A172 (cell line): ENCODE results near the gene INSIG1. TPM values are rescaled to one million over a fixed set of nuclear protein-coding genes. Genes with fewer than 3 reads are reported as not detected.
A peak's percentile ranks its signal among the peaks of the same experiment; 100 is the strongest.

Experiments
- DNase-seq: peaks from one replicate; pipeline ENCODE4 v3.0.0-alpha.2; 2015; ENCODE audit warnings: low spot score
- total RNA-seq: library from RNA; depleted of rRNA; stranded (reverse); fragments of >200 nt; shearing (Covaris generic); gene quantifications from 2 replicates; pipeline ENCODE4 v1.2.3, GENCODE V29; 2014; rRNA removed

Gene INSIG1
- total RNA-seq, 1 experiment from 2014 or later: 106 TPM

DNA sequence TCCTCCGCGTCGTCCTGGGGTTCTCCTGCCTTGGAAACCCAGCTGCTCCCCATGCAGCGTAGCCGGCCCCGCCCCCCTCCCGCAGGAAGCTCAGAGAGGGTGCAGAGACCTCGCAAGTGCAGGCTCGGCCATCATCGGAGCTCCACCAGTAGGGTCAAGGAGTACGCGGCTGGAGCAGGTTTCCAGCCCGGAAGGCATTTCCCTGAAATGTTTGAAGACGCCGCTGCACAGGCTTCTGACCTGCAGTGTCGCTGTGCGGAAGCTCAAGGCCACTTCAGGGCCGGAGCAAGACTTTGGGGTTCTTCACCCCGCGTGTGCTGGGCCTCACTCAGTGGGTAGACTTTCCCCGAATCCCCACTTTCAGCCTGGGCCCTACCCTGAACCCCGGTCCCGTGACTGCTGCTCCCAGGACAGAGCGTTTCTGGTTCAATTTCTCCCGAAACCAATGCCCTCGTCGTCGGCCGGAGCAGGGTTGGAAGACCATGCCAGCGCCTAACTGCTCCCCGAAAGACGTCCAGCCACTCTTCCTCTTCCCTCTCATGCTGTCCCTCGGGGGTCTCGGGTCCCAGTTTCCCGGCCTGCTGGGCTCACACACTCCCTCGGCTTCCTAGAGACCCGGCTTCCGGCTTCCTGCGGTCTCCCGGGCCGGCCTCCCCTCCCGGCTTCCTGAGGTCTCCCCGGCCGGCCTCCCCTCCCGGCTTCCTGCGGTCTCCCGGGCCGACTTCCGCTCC lies 52.1 kb downstream of the INSIG1 start:
- no peak for DNase-seq

- no peak for DNase-seq
Measured at GRCh38 chr7:155351120-155351870, 53.6 kb downstream of the INSIG1 start.

GRCh38 chr7:155352076-155352752 lies 54.5 kb downstream of the INSIG1 start:
- no peak for DNase-seq

GRCh38 chr7:155352753-155353115 lies 55.1 kb downstream of the INSIG1 start:
- no peak for DNase-seq

DNA sequence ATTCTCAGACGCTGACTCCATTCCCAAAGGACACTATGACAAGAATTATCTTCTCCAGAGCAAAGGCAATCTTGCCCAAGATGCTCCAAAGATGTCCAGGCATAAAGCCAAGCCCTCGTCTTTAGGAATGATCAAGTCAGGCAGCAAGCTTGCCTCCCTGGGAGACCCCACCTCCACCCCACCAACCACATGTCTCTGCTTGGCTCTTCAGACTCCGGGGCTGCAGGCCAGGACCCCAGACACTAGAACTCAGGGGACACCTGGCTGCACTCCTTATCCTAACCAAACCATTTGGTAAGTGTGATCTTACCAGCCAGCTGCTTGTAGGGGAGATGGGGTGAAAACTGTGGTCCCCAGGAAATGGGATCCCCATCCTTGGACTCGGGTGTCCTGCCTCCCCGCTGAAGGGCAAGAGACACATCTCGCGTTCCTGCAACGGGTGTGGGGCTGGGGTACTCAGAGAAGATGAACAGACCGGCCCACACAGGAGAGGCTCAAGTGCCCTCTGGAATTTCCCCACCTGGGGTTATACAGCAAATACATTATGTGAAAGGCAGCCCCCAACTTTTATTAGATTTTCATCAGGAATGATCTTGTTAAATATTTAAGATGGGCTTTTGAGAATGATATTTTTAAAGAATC lies 55.7 kb downstream of the INSIG1 start:
- no peak for DNase-seq

DNA sequence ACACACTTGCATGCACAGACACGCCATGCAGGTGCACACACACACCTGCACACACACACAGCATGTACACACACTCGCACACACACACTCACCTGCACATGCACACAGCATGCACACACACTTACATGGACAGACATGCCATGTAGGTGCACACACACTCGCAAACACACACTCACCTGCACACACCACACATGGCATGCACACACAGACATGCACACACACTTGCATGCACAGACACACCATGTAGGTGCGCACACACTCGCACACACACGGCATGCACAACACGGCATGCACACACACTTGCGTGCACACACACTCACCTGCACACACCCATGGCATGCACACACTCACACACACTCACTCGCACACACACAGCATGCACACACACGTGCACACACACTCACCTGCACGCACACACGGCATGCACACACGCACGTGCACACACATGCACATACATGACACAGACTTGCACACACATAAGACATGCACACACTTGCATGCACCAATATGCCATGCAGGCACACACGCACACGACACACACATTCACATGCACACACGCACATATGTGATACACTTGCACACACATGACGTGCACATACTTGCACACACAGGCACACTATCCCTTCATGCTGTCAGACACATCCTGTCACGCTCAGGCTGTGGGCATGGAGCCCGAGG lies 56.8 kb downstream of the INSIG1 start:
- no peak for DNase-seq

DNA sequence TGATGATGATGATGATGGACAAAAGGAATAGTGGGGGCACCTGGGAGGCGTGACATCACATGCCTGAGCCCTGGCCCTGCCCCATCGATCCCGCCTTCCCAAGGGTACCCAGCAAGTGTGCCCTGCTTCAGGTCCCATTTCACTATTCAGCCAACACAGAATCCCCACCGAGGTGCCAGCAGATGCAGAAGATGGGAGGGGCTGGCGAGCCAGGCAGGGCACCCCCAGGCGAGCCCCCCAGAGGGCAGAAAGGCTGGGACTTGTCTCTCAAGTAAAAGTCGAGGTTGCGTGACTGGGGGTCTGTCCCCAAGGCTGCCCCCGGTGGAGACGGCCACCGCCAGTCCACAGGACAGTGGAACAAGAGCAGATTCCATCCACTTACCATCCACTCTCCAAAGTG lies 57.5 kb downstream of the INSIG1 start:
- no peak for DNase-seq

DNA sequence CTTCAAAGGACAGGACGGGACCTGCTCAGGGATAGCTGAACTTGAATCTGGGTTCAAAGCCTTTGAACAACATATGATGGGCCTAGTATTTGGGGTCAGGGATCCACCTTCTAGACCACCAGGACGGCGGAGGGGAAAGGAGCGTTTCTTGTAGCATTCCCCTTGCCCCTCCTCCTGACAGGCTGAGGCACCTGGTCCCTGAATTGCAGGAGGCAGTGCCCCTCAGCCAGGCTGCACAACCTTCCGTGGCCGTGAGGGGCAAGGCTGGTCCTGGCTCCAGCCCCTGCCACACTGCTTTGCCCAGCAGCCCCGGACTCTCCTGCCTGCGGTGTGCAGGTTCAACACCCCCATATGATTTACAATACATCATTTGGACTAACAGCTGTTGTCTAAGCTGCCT lies 58.1 kb downstream of the INSIG1 start:
- DNase-seq: no peak

DNA sequence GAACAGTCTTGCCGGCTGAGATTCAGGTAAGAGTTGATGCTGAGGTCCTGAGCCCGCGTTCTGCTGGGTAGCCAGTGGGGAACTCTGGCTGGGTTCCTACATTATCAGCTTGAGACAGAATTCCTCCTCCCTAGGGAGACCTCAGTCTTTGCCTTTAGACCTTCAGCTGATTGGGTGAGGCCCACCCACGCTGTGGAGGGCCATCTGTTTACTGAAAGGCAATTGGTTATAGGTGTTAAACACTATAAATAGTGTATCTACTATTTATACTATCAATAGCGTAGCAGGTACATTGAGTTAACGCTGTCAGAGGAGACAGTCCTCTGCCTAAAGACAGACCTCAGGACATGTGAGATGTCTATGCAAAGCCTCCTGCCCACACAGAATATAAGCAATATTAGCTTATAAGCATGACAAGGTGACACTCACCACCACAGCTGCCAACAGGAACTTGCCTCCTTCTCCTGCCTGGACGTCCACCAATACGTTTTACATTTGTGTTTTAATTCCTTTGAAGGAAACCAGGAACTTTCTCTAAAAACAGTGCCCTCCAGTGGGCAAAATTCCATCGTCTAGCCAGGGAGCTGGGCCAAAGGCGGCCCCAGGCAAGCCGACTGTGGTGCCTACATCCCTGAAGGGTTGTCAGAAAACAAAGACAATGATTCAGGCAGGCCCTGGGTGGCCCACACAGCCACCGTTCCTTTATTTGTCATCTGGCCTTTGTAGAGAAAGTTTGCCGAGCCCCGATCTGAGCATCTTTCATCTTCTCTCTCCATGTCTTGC lies 58.8 kb downstream of the INSIG1 start:
- peak; percentile 18 for DNase-seq

DNA sequence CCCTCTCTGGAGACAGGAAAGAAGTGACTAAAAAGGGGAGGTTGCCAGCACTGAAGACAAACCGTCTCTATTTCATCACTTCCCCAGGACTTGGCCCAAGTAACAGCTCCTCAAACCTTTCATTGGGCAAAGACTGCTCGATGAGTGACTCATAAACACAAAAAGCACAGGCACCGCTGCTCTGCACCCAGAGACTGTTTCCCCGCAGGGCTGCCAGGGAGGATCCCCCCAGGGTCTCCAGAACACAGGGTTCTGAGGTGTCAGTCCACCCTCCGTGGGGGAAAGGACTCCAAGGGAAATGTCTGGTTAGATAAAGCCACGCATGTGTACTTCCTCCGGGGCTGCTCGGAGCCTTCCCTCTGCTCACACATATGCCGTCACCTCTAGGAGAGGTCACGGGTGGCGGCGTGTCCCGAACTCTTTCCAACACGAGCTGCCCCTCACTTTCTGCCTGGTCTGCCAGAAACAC lies 59.9 kb downstream of the INSIG1 start:
- DNase-seq: peak; percentile 28

GRCh38 chr7:155358066-155358947 lies 60.6 kb downstream of the INSIG1 start:
- DNase-seq: no peak

DNA sequence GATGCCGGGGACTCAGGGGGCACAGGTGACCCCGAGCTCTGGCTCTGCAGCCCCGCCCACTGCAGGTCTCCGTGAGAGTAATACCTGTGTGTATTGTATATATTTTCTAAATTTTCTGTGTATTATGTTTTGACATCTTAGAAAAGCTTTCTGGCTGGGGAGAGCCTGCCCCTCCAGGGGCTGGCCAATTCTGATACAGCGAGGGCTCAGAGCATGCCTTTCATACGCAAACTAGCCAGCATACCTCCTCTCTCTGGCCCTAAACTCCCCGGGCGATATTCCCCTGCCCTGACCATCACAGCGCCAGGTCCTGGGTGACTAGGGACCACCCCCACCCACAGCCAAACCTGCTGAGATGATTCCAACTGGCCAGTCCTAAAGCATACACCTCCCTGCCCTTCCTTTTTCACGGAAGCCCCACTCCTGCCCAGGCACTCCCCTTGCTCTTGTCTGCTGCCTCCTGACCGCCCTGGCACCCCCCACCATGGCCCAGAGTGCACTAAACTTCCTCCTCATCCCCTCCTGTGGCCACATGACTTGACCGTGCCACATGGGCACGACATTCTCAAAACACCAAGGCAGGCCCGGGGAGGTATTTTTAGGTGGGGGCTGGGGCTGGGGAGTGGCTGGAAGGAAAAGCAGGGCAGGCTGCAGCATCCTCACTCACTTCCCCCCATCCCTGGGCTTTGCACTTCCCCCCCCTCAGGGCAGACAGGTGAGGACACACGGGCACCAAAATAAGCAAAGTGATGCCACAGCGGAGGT lies 61.5 kb downstream of the INSIG1 start:
- DNase-seq: no peak

Other genes with a start within 250 kb of the INSIG1 start
- not detected in 2 replicates for gene HTR5A, start 227.6 kb upstream of the INSIG1 start, total RNA-seq
- gene EN2, start 160.3 kb downstream of the INSIG1 start, total RNA-seq: not detected in 2 replicates
- gene CNPY1, start 248.7 kb downstream of the INSIG1 start, total RNA-seq: not detected in 2 replicates